Measurements from ENCODE around the gene SLC8A2.
A peak's percentile ranks its signal among the peaks of the same experiment; 100 is the strongest.
"Not testable (repeated sequence)": the region's sequence is repeated elsewhere in the genome, so short reads cannot be mapped to it uniquely, and the experiment has no call there.

SLC8A2 gene

GRCh38 chr19:47489072-47489914, 17.6 kb upstream of the SLC8A2 start:
- H3K4me3 ChIP-seq (ENCODE audit: low read depth in 1 of 2, low read length in 1 of 2), result no peak overlapping the region
- TF ChIP-seq CTCF (IDR thresholded peaks at IDR 0.05), result no peak
- peaks cover 6 to 7% of the 10 kb centered on the region in 2 experiments for H3K4me1 ChIP-seq (ENCODE audit: control insufficient read depth in 1 of 2, insufficient read depth in 1 of 2, low read depth in 1 of 2, low read length in 1 of 2)
- no peaks in the 10 kb centered on the region for H3K27me3 ChIP-seq
- H3K9me3 ChIP-seq, result no peaks in the 10 kb centered on the region
- H3K27ac ChIP-seq, result no peak overlapping the region
- H3K36me3 ChIP-seq, result peaks cover 74% of the 10 kb centered on the region

- H3K36me3 ChIP-seq, result peaks cover 59% of the 10 kb centered on the region
- H3K4me3 ChIP-seq (ENCODE audit: low read depth in 1 of 2, low read length in 1 of 2), result no peak overlapping the region
- no peaks in the 10 kb centered on the region for H3K9me3 ChIP-seq
- peaks cover 13 to 15% of the 10 kb centered on the region in 2 experiments for H3K4me1 ChIP-seq (ENCODE audit: control insufficient read depth in 1 of 2, insufficient read depth in 1 of 2, low read depth in 1 of 2, low read length in 1 of 2)
- H3K27me3 ChIP-seq, result no peaks in the 10 kb centered on the region
- no peak overlapping the region for H3K27ac ChIP-seq
- no peak for TF ChIP-seq CTCF (IDR thresholded peaks at IDR 0.05)
Observed at GRCh38 chr19:47487551-47488515, 16.1 kb upstream of the SLC8A2 start.

GRCh38 chr19:47486900-47487299, 15.2 kb upstream of the SLC8A2 start:
- TF ChIP-seq CTCF (IDR thresholded peaks at IDR 0.05), result no peak
- H3K27ac ChIP-seq, result no peak overlapping the region
- peaks cover 50% of the 10 kb centered on the region for H3K36me3 ChIP-seq
- H3K9me3 ChIP-seq, result no peaks in the 10 kb centered on the region
- no peak overlapping the region for H3K4me3 ChIP-seq (ENCODE audit: low read depth in 1 of 2, low read length in 1 of 2)
- H3K4me1 ChIP-seq (ENCODE audit: control insufficient read depth in 1 of 2, insufficient read depth in 1 of 2, low read depth in 1 of 2, low read length in 1 of 2), result peaks cover 13 to 15% of the 10 kb centered on the region in 2 experiments
- no peaks in the 10 kb centered on the region for H3K27me3 ChIP-seq

GRCh38 chr19:47486220-47486619, 14.5 kb upstream of the SLC8A2 start:
- not testable (repeated sequence) for H3K27ac ChIP-seq; H3K4me3 ChIP-seq (ENCODE audit: low read depth in 1 of 2, low read length in 1 of 2); H3K9me3 ChIP-seq; H3K27me3 ChIP-seq
- Histone ChIP-seq H3K4me1 (ENCODE audit: control insufficient read depth in 1 of 2, insufficient read depth in 1 of 2, low read depth in 1 of 2, low read length in 1 of 2) (peaks cover 13 to 15% of the 10 kb centered on the region in 2 experiments), H3K36me3 (peaks cover 43% of the 10 kb centered on the region)

- H3K27me3 ChIP-seq, result peaks cover 9% of the 10 kb centered on the region
- peaks cover 33% of the 10 kb centered on the region for H3K36me3 ChIP-seq
- no peak overlapping the region for H3K4me3 ChIP-seq (ENCODE audit: low read depth in 1 of 2, low read length in 1 of 2)
- H3K27ac ChIP-seq, result peak overlapping the region; percentile 6
- TF ChIP-seq CTCF (IDR thresholded peaks at IDR 0.05), result no peak
- H3K4me1 ChIP-seq (ENCODE audit: control insufficient read depth in 1 of 2, insufficient read depth in 1 of 2, low read depth in 1 of 2, low read length in 1 of 2), result peaks cover 13 to 15% of the 10 kb centered on the region in 2 experiments
- no peaks in the 10 kb centered on the region for H3K9me3 ChIP-seq
Observed at GRCh38 chr19:47485210-47485609, 13.5 kb upstream of the SLC8A2 start.
